PC-9 (cell line): ENCODE data around the gene LINGO1. TPM values are rescaled to one million over a fixed set of nuclear protein-coding genes. Genes with fewer than 3 reads are reported as not detected.

ENCODE experiments used
- BruUV-seq: library from RNA; stranded (reverse); fragments of 400-500 nt; replicated peaks from 2 replicates; lab custom pipeline; 2021; lab: Mats Ljungman, UMichigan
- CTCF ChIA-PET: fragments of 300-600 bp; sonication (Branson Sonifier 250); formaldehyde crosslinking; loops from one replicate; lab custom pipeline; 2022; ENCODE audit warnings: antibody characterized with exemption; lab: Charles Lee
- POLR2A ChIA-PET: fragments of 300-600 bp; sonication (Branson Sonifier 250); formaldehyde crosslinking; loops from one replicate; lab custom pipeline; 2022; ENCODE audit warnings: antibody characterized with exemption; ENCODE audit not compliant: unreplicated experiment; lab: Charles Lee
- DNase-seq, 2 experiments: peaks; one replicate each; pipeline versions ENCODE4 v3.0.0 to v3.0.0-alpha.2; 2015 to 2022; ENCODE audit warnings: mixed read lengths in 1 of 2
- H2AFZ ChIP-seq: fragments of 200-600 bp; sonication (generic); 2 replicates; pipeline ENCODE4 v1.8.1; 2017; ENCODE audit warnings: antibody characterized with exemption
- H3F3A ChIP-seq: fragments of 200-600 bp; sonication (generic); 2 replicates; pipeline ENCODE4 v1.8.1; 2017; ENCODE audit warnings: antibody characterized with exemption, mild to moderate bottlenecking, low read depth; ENCODE audit not compliant: insufficient read depth
- H3K27ac ChIP-seq: fragments of 200-600 bp; sonication (generic); 2 replicates; pipeline ENCODE4 v1.6.1; 2016; ENCODE audit warnings: mixed run types
- H3K27me3 ChIP-seq: fragments of 200-600 bp; sonication (generic); 2 replicates; pipeline ENCODE4 v1.6.1; 2016; ENCODE audit warnings: low read depth, mixed run types; ENCODE audit not compliant: insufficient read depth
- H3K36me3 ChIP-seq: fragments of 200-600 bp; sonication (generic); 2 replicates; pipeline ENCODE4 v1.6.1; 2016; ENCODE audit warnings: low read depth, mixed run types
- H3K4me1 ChIP-seq: fragments of 200-600 bp; sonication (generic); replicated peaks from 2 replicates; pipeline ENCODE4 v1.6.1; 2016; ENCODE audit warnings: mixed run types; ENCODE audit not compliant: insufficient read depth
- H3K4me2 ChIP-seq: fragments of 200-600 bp; sonication (generic); 2 replicates; pipeline ENCODE4 v1.6.1; 2017; ENCODE audit warnings: mixed run types
- H3K4me3 ChIP-seq: fragments of 200-600 bp; sonication (generic); 2 replicates; pipeline ENCODE4 v1.6.1; 2016; ENCODE audit warnings: mixed run types
- H3K79me2 ChIP-seq: fragments of 200-600 bp; sonication (generic); 2 replicates; pipeline ENCODE4 v1.6.1; 2017; ENCODE audit warnings: low read depth, mixed run types
- H3K9me2 ChIP-seq: fragments of 200-600 bp; sonication (generic); 2 replicates; pipeline ENCODE4 v1.8.1; 2017; ENCODE audit warnings: mild to moderate bottlenecking; ENCODE audit not compliant: insufficient read depth
- H3K9me3 ChIP-seq: fragments of 200-600 bp; sonication (generic); 2 replicates; pipeline ENCODE4 v1.8.1; 2016; ENCODE audit warnings: low read depth; ENCODE audit not compliant: insufficient read depth
- H4K20me1 ChIP-seq: fragments of 200-600 bp; sonication (generic); 2 replicates; pipeline ENCODE4 v1.8.1; 2017; ENCODE audit not compliant: insufficient read depth
- CTCF ChIP-seq: fragments of 200-600 bp; sonication (generic); conservative IDR thresholded peaks from 2 replicates; pipeline ENCODE4 v1.6.1; 2017; ENCODE audit warnings: mixed run types, antibody characterized with exemption, mild to moderate bottlenecking, moderate library complexity
- EZH2 ChIP-seq: fragments of 200-600 bp; sonication (generic); IDR thresholded peaks from 2 replicates; pipeline ENCODE4 v1.8.0; 2017; ENCODE audit warnings: antibody characterized with exemption, low read depth
- intact Hi-C: fragments of 100-400 bp; cut with micrococcal nuclease; formaldehyde crosslinking; loops from one replicate; pipeline ENCODE4 v1.10.0; 2022; ENCODE audit not compliant: unreplicated experiment
- total RNA-seq: library from RNA; stranded (reverse); gene quantifications from 2 replicates; pipeline ENCODE4 v1.2.3, GENCODE V29; 2021

The LINGO1 gene
- total RNA-seq, 1 experiment from 2014 or later = not detected

GRCh38 chr15:77565378-77565915 is 67.3 kb downstream of the LINGO1 start:
- CTCF ChIA-PET = no interaction called here
- Histone ChIP-seq H3K9me3 (no peaks in the 10 kb centered on the region), H3K27me3 (peaks cover 63% of the 10 kb centered on the region), H3F3A (no peaks in the 10 kb centered on the region), H3K4me1 (no peaks in the 10 kb centered on the region), H3K27ac (no peak overlapping the region), H4K20me1 (no peaks in the 10 kb centered on the region), H3K36me3 (no peaks in the 10 kb centered on the region), H2AFZ (no peak overlapping the region), H3K9me2 (no peaks in the 10 kb centered on the region), H3K4me2 (no peak overlapping the region), H3K4me3 (no peak overlapping the region), H3K79me2 (no peaks in the 10 kb centered on the region)
- intact Hi-C loops = no loop called here
- BruUV-seq = no TSS peak
- POLR2A ChIA-PET = no interaction called here
- no peak for DNase-seq
- no peak for TF ChIP-seq CTCF

DNA sequence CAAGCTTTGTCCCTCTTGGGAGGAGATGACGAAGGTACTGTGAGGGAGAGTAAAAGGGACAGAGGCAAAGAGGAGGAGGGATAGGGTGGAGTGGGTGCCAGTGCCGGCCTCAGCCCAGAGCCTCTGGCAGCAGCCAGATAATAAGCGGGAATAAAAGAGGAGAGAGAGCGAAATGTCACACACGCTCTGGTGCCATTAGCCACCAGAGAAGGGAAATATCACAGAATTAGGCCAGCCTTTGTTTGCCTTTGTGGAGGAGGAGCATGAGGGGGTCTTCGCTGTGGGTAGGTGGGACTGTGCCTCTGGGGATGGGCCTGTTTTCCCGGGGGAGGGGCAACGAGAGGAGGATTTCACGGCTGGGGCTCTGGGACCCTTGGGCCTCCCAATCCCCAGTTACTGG is 67.8 kb downstream of the LINGO1 start:
- Histone ChIP-seq H3K4me3 (no peak overlapping the region), H3K27me3 (peaks cover 69% of the 10 kb centered on the region), H2AFZ (no peak overlapping the region), H3K9me3 (no peaks in the 10 kb centered on the region), H3K4me2 (no peak overlapping the region), H3K27ac (no peak overlapping the region), H3K9me2 (no peaks in the 10 kb centered on the region), H3K36me3 (no peaks in the 10 kb centered on the region), H3K4me1 (no peaks in the 10 kb centered on the region), H4K20me1 (no peaks in the 10 kb centered on the region), H3K79me2 (no peaks in the 10 kb centered on the region), H3F3A (no peaks in the 10 kb centered on the region)
- CTCF ChIA-PET = no interaction called here
- TF ChIP-seq CTCF (no peak), EZH2 (no peak)
- intact Hi-C loops = no loop called here
- no peak for DNase-seq
- BruUV-seq = no TSS peak
- POLR2A ChIA-PET = no interaction called here

GRCh38 chr15:77564341-77564740 is 68.4 kb downstream of the LINGO1 start:
- ChIA-PET POLR2A (no interaction called here), CTCF (interaction anchor here (0.6 kb wide), 1 partner anchor 1634 kb away, joined by 6 read pairs; no protein-coding TSS in a partner anchor)
- no peaks in the 10 kb centered on the region for H3K9me2 ChIP-seq
- no TSS peak for BruUV-seq
- no peak overlapping the region for H3K4me3 ChIP-seq
- no peak overlapping the region for H3K4me2 ChIP-seq
- no peaks in the 10 kb centered on the region for H3K4me1 ChIP-seq
- peaks cover 69% of the 10 kb centered on the region for H3K27me3 ChIP-seq
- H3F3A ChIP-seq = no peaks in the 10 kb centered on the region
- H3K36me3 ChIP-seq = no peaks in the 10 kb centered on the region
- no peak overlapping the region for H2AFZ ChIP-seq
- intact Hi-C loops = no loop called here
- no peaks in the 10 kb centered on the region for H3K9me3 ChIP-seq
- no peak overlapping the region for H3K27ac ChIP-seq
- no peak for DNase-seq
- no peaks in the 10 kb centered on the region for H3K79me2 ChIP-seq
- no peaks in the 10 kb centered on the region for H4K20me1 ChIP-seq
- TF ChIP-seq CTCF (no peak), EZH2 (no peak)
